Breast epithelium (tissue), 4 donors: Measurements from ENCODE around the gene MAP7. TPM values are rescaled to one million over a fixed set of nuclear protein-coding genes. Genes with fewer than 3 reads are reported as not detected.
A peak's percentile ranks its signal among the peaks of the same experiment; 100 is the strongest.

Experiments used
- DNase-seq, 2 donors: peaks; one replicate each; pipeline ENCODE4 v3.0.0-alpha.2; 2019; ENCODE audit warnings: low spot score in 2 of 2
- H3K27ac ChIP-seq, 2 donors: fragments of 200-600 bp; sonication (generic) in 1 of 2; one replicate each; pipeline ENCODE4 v1.5.1; 2016 to 2019; ENCODE audit warnings: mild to moderate bottlenecking in 1 of 2
- H3K27me3 ChIP-seq, 2 donors: fragments of 200-600 bp; sonication (generic) in 1 of 2; one replicate each; pipeline versions ENCODE4 v1.5.1 to v1.6.0; 2017 to 2019; ENCODE audit warnings: control low read depth in 1 of 2, mild to moderate bottlenecking in 1 of 2
- H3K36me3 ChIP-seq: fragments of 200-600 bp; one replicate; pipeline ENCODE4 v1.5.1; 2019
- H3K4me1 ChIP-seq, 2 donors: fragments of 200-600 bp; sonication (generic); one replicate each; pipeline ENCODE4 v1.5.1; 2016 to 2019; ENCODE audit warnings: control low read depth in 1 of 2
- H3K4me3 ChIP-seq, 3 donors: fragments of 200-600 bp; sonication (generic); 1 replicate in 2 of 3; 2 replicates in 1 of 3; pipeline ENCODE4 v1.5.1; 2016 to 2019; ENCODE audit warnings: mild to moderate bottlenecking in 3 of 3, moderate library complexity in 2 of 3
- H3K9me3 ChIP-seq, 2 donors: fragments of 200-600 bp; sonication (generic) in 1 of 2; one replicate each; pipeline ENCODE4 v1.5.1; 2016 to 2019; ENCODE audit warnings: control low read depth in 1 of 2
- POLR2A ChIP-seq: fragments of 450-650 bp; IDR thresholded peaks from one replicate; pipeline ENCODE4 v1.6.1; 2016; ENCODE audit warnings: antibody characterized with exemption, mild to moderate bottlenecking, moderate library complexity
- POLR2AphosphoS5 ChIP-seq, 3 donors: sonication (generic); formaldehyde crosslinking; IDR thresholded peaks; one replicate each; pipeline ENCODE4 v1.6.1; 2017; ENCODE audit warnings: antibody characterized with exemption in 3 of 3
- intact Hi-C: fragments of 100-400 bp; cut with DNase I; formaldehyde crosslinking; loops from one replicate; pipeline ENCODE4 v1.15.1; 2023; ENCODE audit warnings: low total_unique reads
- total RNA-seq, 3 donors: library from RNA; depleted of rRNA; stranded (reverse); fragments of >200 nt; gene quantifications; one replicate each; pipeline ENCODE4 v1.1.0, GENCODE V29; 2016
- TF ChIP-seq, protein P1 (sequence below), 3 donors: fragments of 450-650 bp; IDR thresholded peaks; one replicate each; pipeline ENCODE4 v1.5.1; 2016 to 2017; ENCODE audit warnings: antibody characterized with exemption in 3 of 3, mild to moderate bottlenecking in 3 of 3, moderate library complexity in 3 of 3

Gene MAP7
- total RNA-seq, 3 donors from 2014 or later: 14.2 to 42.4 (median 16.4) TPM

DNA sequence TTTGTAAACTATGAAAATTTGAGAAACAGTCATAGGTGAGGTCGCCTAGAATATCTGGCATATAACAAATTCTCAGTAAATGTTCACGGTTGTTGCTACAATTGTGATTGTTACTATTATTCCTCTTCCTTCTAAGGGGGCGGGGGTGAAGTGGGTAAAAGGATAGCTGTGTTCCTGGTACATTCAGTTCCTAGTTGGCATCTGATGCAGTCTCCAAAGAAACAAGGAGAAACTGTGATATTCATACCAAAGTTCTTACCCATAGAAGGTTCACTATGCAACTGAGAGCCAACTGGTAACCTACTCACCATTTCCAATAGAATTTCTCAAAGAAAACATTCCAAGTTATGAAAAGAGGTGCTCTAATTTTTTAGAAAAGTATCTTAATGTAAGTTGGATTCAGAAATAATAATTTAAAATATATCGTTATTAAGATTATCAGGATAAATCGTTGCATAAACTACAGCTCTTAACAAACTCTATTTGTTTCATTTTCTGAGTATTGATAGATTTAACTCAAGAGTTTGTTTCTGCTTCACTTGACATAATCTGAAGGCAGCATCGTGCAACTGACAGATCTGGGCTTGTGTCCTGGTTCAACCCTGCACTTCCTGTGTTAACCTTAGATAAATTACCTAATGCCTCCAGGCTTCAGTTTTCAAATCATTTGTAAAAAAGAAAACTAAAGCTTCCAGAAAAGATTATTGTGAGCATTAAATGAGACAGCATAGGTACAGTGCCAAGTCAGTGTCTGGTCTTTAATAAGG is 13.3 kb upstream of the MAP7 start:
- H3K4me1 ChIP-seq: no peaks in the 10 kb centered on the region
- H3K9me3 ChIP-seq: no peaks in the 10 kb centered on the region
- H3K27ac ChIP-seq: peak overlapping the region; percentile 31 to 62
- intact Hi-C loops: no loop called here
- DNase-seq: no peak
- no peaks in the 10 kb centered on the region for H3K36me3 ChIP-seq
- H3K27me3 ChIP-seq: no peaks in the 10 kb centered on the region
- H3K4me3 ChIP-seq: no peak overlapping the region
- TF ChIP-seq, protein P1, sequence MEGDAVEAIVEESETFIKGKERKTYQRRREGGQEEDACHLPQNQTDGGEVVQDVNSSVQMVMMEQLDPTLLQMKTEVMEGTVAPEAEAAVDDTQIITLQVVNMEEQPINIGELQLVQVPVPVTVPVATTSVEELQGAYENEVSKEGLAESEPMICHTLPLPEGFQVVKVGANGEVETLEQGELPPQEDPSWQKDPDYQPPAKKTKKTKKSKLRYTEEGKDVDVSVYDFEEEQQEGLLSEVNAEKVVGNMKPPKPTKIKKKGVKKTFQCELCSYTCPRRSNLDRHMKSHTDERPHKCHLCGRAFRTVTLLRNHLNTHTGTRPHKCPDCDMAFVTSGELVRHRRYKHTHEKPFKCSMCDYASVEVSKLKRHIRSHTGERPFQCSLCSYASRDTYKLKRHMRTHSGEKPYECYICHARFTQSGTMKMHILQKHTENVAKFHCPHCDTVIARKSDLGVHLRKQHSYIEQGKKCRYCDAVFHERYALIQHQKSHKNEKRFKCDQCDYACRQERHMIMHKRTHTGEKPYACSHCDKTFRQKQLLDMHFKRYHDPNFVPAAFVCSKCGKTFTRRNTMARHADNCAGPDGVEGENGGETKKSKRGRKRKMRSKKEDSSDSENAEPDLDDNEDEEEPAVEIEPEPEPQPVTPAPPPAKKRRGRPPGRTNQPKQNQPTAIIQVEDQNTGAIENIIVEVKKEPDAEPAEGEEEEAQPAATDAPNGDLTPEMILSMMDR (IDR thresholded peaks at IDR 0.05): no peak
- TF ChIP-seq POLR2AphosphoS5 (IDR thresholded peaks at IDR 0.05) (no peak), POLR2A (no peak)

DNA sequence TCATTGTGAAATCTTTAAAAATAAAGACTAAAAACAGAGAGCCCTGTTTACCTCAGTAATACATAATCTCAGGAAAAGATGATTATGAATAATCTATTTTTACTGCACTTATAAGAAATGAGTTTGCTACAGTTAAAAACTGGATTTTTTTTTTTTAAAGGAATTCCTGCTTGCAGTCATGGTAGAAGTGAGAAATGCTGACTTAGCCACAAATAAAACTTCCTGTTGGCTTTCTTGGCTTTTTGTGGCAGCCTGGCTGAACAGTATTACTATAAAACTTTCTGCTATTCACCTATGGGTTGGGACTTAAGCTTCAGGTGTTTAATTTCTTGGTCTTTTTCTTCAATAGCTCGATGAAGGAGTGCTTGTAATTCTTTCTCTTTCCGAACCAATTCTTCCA is 12.0 kb upstream of the MAP7 start:
- no peaks in the 10 kb centered on the region for H3K36me3 ChIP-seq
- TF ChIP-seq POLR2A (no peak), POLR2AphosphoS5 (IDR thresholded peaks at IDR 0.05) (no peak)
- no peaks in the 10 kb centered on the region for H3K4me1 ChIP-seq
- no peak overlapping the region for H3K27ac ChIP-seq
- intact Hi-C loops: no loop called here
- no peaks in the 10 kb centered on the region for H3K9me3 ChIP-seq
- no peaks in the 10 kb centered on the region for H3K27me3 ChIP-seq
- DNase-seq: no peak
- no peak overlapping the region for H3K4me3 ChIP-seq

DNA sequence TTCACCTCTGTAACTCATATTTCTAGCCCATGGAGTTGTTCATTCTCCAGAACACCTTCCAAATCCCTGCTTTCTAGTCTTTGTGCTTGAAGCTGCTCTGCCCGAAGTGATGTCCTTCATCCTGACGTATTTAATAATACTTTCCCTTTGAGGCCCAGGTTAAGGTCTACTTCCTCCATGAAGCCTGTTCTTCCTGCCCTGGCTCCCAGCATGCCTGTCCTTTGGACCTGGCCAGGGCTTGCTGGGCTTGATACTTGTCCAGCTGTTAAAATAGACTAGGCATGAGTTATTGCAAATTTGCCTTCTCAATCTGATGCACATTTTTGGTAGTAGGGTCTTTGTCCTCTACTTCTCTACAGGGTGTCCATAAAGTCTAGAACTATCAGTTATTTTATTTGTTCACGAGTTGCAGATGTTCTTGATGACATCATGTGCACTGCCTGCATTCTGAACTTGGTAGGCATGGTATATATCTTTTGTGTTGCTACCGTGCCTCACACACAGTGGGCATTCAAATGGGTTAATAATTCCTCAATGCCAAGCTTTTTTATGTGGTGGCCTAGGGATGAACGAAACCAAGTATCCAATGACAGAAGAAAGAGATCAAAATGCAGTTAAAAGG is 3.1 kb upstream of the MAP7 start:
- H3K4me1 ChIP-seq: peaks cover 0 to 4% of the 10 kb centered on the region in 2 donors
- TF ChIP-seq POLR2AphosphoS5 (IDR thresholded peaks at IDR 0.05): no peak
- TF ChIP-seq POLR2A: no peak
- TF ChIP-seq, protein P1 (IDR thresholded peaks at IDR 0.05): no peak
- H3K27ac ChIP-seq: no peak overlapping the region
- no peak for DNase-seq
- H3K27me3 ChIP-seq: no peaks in the 10 kb centered on the region
- H3K36me3 ChIP-seq: no peaks in the 10 kb centered on the region
- H3K9me3 ChIP-seq: no peaks in the 10 kb centered on the region
- intact Hi-C loops: no loop called here
- H3K4me3 ChIP-seq: no peak overlapping the region

DNA sequence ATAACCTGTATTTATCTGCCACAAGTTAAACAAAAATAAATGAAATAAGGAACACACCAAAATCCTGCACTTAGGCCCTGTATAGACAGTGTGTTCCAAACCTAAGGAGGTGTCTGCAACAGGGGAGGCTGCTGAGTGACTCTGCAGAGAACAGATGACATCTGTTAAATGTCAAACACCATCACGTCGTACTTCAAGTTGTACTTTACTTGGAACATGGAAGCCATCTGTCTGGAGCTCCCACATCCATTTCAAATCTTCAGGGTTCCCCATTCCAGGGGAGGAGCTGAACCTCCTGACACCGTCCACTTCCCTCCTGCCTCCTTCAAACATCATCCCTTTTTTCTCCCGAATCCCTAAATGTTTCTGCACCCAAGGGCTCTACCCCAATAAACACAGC is 1.8 kb upstream of the MAP7 start:
- no peaks in the 10 kb centered on the region for H3K27me3 ChIP-seq
- TF ChIP-seq, protein P1 (IDR thresholded peaks at IDR 0.05): no peak
- no peak for DNase-seq
- no peak overlapping the region for H3K27ac ChIP-seq
- intact Hi-C loops: no loop called here
- H3K9me3 ChIP-seq: no peaks in the 10 kb centered on the region
- H3K4me3 ChIP-seq: no peak overlapping the region
- no peaks in the 10 kb centered on the region for H3K36me3 ChIP-seq
- peaks cover 0 to 4% of the 10 kb centered on the region in 2 donors for H3K4me1 ChIP-seq

DNA sequence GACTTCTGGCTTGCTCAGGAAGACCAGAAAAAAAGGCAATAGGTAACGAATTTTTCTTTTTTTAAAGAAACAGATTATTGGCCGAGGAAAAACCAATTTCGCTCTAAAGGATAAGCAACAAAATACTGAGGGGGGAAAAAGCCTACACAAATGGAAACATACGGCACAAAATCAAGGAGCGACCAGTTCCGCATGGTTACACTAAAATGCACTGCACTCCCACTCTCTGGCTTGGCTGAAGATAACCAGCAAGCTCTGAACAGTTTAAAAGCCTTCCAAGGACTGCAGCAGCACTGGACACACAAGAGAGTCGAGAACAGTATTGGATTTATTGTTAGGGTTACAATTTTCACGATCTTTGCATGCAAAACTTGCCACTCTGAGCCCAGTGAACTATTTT is 881 bp upstream of the MAP7 start:
- H3K9me3 ChIP-seq: no peaks in the 10 kb centered on the region
- no peaks in the 10 kb centered on the region for H3K36me3 ChIP-seq
- DNase-seq: no peak
- peak overlapping the region; percentile 30 to 94 for H3K27ac ChIP-seq
- intact Hi-C loops: no loop called here
- no peak for TF ChIP-seq POLR2A
- TF ChIP-seq, protein P1 (IDR thresholded peaks at IDR 0.05): no peak
- TF ChIP-seq POLR2AphosphoS5 (IDR thresholded peaks at IDR 0.05): no peak
- H3K27me3 ChIP-seq: no peaks in the 10 kb centered on the region
- H3K4me1 ChIP-seq: peaks cover 0 to 4% of the 10 kb centered on the region in 2 donors
- peak overlapping the region in 2 of 3 donors; percentile 76 to 81 for H3K4me3 ChIP-seq
